CD14-positive monocyte (primary cell): ENCODE results near the gene FAT1. TPM values are rescaled to one million over a fixed set of nuclear protein-coding genes. Genes with fewer than 3 reads are reported as not detected.

Source experiments
- DNase-seq, 3 donors: peaks; one replicate each; pipeline ENCODE4 v3.0.0-alpha.2; 2011 to 2022
- H2AFZ ChIP-seq: 2 replicates; pipeline ENCODE4 v1.6.0; 2012; ENCODE audit warnings: mild to moderate bottlenecking, low read depth, low read length, inconsistent platforms; ENCODE audit not compliant: insufficient read depth, poor library complexity, severe bottlenecking
- H3K27ac ChIP-seq, 2 donors: 1 replicate in 1 of 2; 2 replicates in 1 of 2; pipeline ENCODE4 v1.5.1; 2012 to 2013; ENCODE audit warnings: low read length in 2 of 2, control low read depth in 1 of 2, inconsistent platforms in 1 of 2, low read depth in 1 of 2, mild to moderate bottlenecking in 1 of 2
- H3K27me3 ChIP-seq, 2 donors: one replicate each; pipeline versions ENCODE4 v1.6.0 to v1.6.1; 2011 to 2013; ENCODE audit warnings: low read length in 2 of 2; ENCODE audit not compliant: control insufficient read depth in 2 of 2, insufficient read depth in 2 of 2
- H3K36me3 ChIP-seq, 2 donors: replicated peaks in 1 of 2; 1 replicate in 1 of 2; 2 replicates in 1 of 2; pipeline versions ENCODE4 v1.5.1 to v1.6.1; 2012 to 2013; ENCODE audit warnings: low read length in 2 of 2, control low read depth in 1 of 2, inconsistent platforms in 1 of 2, mild to moderate bottlenecking in 1 of 2; ENCODE audit not compliant: insufficient read depth in 2 of 2, control insufficient read depth in 1 of 2
- H3K4me1 ChIP-seq, 2 donors: 1 replicate in 1 of 2; 2 replicates in 1 of 2; pipeline versions ENCODE4 v1.5.1 to v1.6.1; 2012 to 2013; ENCODE audit warnings: low read length in 2 of 2, control low read depth in 1 of 2, inconsistent platforms in 1 of 2, mild to moderate bottlenecking in 1 of 2, moderate library complexity in 1 of 2; ENCODE audit not compliant: insufficient read depth in 2 of 2, control insufficient read depth in 1 of 2
- H3K4me2 ChIP-seq: replicated peaks from 2 replicates; pipeline ENCODE3; 2012; ENCODE audit warnings: low read length, moderate library complexity, mild to moderate bottlenecking; ENCODE audit not compliant: poor library complexity, severe bottlenecking; ENCODE audit errors: extremely low read depth
- H3K4me3 ChIP-seq, 3 experiments: fragments of 200-600 bp in 1 of 3; sonication (generic) in 1 of 3; replicated peaks in 1 of 3; 1 replicate in 2 of 3; 2 replicates in 1 of 3; pipeline ENCODE4 v1.5.1; 2011 to 2013; ENCODE audit warnings: low read length in 3 of 3, mild to moderate bottlenecking in 3 of 3, control low read depth in 2 of 3, low read depth in 2 of 3, inconsistent platforms in 1 of 3, moderate library complexity in 1 of 3
- H3K79me2 ChIP-seq: 2 replicates; pipeline ENCODE4 v1.6.0; 2012; ENCODE audit warnings: mild to moderate bottlenecking, control low read depth, inconsistent platforms, low read length, moderate library complexity; ENCODE audit not compliant: insufficient read depth
- H3K9ac ChIP-seq: 2 replicates; pipeline ENCODE4 v1.6.0; 2017; ENCODE audit warnings: low read length, mild to moderate bottlenecking; ENCODE audit not compliant: insufficient read depth, poor library complexity, severe bottlenecking
- H3K9me3 ChIP-seq, 2 donors: replicated peaks in 1 of 2; 1 replicate in 1 of 2; 2 replicates in 1 of 2; pipeline versions ENCODE4 v1.5.1 to v1.6.1; 2012 to 2013; ENCODE audit warnings: low read length in 2 of 2, control low read depth in 1 of 2; ENCODE audit not compliant: control insufficient read depth in 1 of 2, insufficient read depth in 1 of 2
- H4K20me1 ChIP-seq: 2 replicates; pipeline ENCODE4 v1.6.0; 2012; ENCODE audit warnings: mild to moderate bottlenecking, low read length, control low read depth, moderate library complexity; ENCODE audit not compliant: insufficient read depth
- H3K27ac Mint-ChIP-seq, 7 donors: one replicate each; pipeline ENCODE4 v1.8.0; 2020; ENCODE audit warnings: mild to moderate bottlenecking in 7 of 7, mixed read lengths in 7 of 7, moderate library complexity in 6 of 7, inconsistent platforms in 2 of 7
- H3K27me3 Mint-ChIP-seq, 3 donors: one replicate each; pipeline ENCODE4 v1.8.0; 2021 to 2022; ENCODE audit warnings: low read depth in 3 of 3, mild to moderate bottlenecking in 3 of 3, mixed read lengths in 3 of 3, moderate library complexity in 3 of 3, inconsistent platforms in 1 of 3
- H3K36me3 Mint-ChIP-seq, 2 donors: one replicate each; pipeline ENCODE4 v1.8.0; 2020; ENCODE audit warnings: mixed read lengths in 2 of 2, inconsistent platforms in 1 of 2, mild to moderate bottlenecking in 1 of 2
- H3K4me1 Mint-ChIP-seq: one replicate; pipeline ENCODE4 v1.8.0; 2020; ENCODE audit warnings: mild to moderate bottlenecking, mixed read lengths
- H3K4me3 Mint-ChIP-seq, 2 donors: one replicate each; pipeline ENCODE4 v1.8.0; 2020; ENCODE audit warnings: mild to moderate bottlenecking in 2 of 2, mixed read lengths in 2 of 2, moderate library complexity in 1 of 2
- H3K9me3 Mint-ChIP-seq, 7 donors: one replicate each; pipeline ENCODE4 v1.8.0; 2020 to 2022; ENCODE audit warnings: mixed read lengths in 7 of 7, mild to moderate bottlenecking in 6 of 7, moderate library complexity in 6 of 7, inconsistent platforms in 2 of 7
- WGBS: methylation state at CpG from one replicate; pipeline ENCODE4 v1.1.5; 2013; ENCODE audit warnings: missing lambda C conversion rate; ENCODE audit not compliant: insufficient coverage; 5-methylcytosine and 5-hydroxymethylcytosine counted together
- intact Hi-C, 2 donors: fragments of 100-400 bp; cut with micrococcal nuclease; formaldehyde crosslinking; loops; one replicate each; pipeline versions ENCODE4 v1.15.0 to v1.15.1; 2023
- polyA plus RNA-seq, 3 donors: library from polyadenylated mRNA; depleted of rRNA in 1 of 3; unstranded in 2 of 3; stranded (reverse) in 1 of 3; fragments of 300-500 nt in 2 of 3; fragments of >200 nt in 1 of 3; fragmentation: Illumina TruSeq in 2 of 3; gene quantifications; 1 replicate in 2 of 3; 2 replicates in 1 of 3; pipeline ENCODE4 v1.2.3, GENCODE V29; 2012 to 2021
- TF ChIP-seq, protein P1 (sequence below): fragments of 200-600 bp; IDR thresholded peaks from one replicate; pipeline ENCODE4 v1.8.0; 2022; ENCODE audit warnings: antibody characterized with exemption, mild to moderate bottlenecking

FAT1 gene
- polyA plus RNA-seq, 3 donors, result not detected

DNA sequence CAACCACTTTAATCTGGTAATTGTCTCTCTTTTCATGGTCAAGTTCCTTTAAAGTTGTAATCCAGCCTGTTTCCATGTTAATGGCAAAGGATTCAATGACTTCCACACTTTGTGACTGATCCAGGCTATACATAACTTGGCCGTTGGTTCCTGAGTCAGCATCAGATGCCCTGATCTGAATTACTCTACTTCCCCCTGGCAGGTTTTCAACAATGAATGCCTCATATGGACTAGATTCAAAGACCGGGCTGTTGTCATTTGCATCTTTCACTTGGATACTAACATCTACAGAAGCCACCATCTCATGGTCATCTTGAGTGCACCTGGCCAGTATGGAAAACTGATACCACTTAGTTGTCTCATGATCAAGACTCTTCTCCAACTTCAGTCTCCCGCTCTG, 105.7 kb downstream of the FAT1 start:
- TF ChIP-seq, protein P1, sequence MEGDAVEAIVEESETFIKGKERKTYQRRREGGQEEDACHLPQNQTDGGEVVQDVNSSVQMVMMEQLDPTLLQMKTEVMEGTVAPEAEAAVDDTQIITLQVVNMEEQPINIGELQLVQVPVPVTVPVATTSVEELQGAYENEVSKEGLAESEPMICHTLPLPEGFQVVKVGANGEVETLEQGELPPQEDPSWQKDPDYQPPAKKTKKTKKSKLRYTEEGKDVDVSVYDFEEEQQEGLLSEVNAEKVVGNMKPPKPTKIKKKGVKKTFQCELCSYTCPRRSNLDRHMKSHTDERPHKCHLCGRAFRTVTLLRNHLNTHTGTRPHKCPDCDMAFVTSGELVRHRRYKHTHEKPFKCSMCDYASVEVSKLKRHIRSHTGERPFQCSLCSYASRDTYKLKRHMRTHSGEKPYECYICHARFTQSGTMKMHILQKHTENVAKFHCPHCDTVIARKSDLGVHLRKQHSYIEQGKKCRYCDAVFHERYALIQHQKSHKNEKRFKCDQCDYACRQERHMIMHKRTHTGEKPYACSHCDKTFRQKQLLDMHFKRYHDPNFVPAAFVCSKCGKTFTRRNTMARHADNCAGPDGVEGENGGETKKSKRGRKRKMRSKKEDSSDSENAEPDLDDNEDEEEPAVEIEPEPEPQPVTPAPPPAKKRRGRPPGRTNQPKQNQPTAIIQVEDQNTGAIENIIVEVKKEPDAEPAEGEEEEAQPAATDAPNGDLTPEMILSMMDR, result no peak
- no peaks in the 10 kb centered on the region for H3K27me3 Mint-ChIP-seq
- Histone ChIP-seq H3K4me1 (no peaks in the 10 kb centered on the region), H3K9me3 (peaks cover 0 to 13% of the 10 kb centered on the region in 2 donors), H3K9ac (no peak overlapping the region), H3K4me3 (no peak overlapping the region), H3K79me2 (no peaks in the 10 kb centered on the region), H3K27ac (no peak overlapping the region), H3K27me3 (no peaks in the 10 kb centered on the region), H3K4me2 (no peak overlapping the region), H3K36me3 (no peaks in the 10 kb centered on the region), H2AFZ (no peak overlapping the region), H4K20me1 (no peaks in the 10 kb centered on the region)
- no peak overlapping the region for H3K27ac Mint-ChIP-seq
- 92% methylated on average over 3 of the region's 3 CpGs for WGBS
- intact Hi-C loops, result no loop called here
- peaks cover 0 to 18% (median 4%) of the 10 kb centered on the region in 7 donors for H3K9me3 Mint-ChIP-seq
- H3K4me3 Mint-ChIP-seq, result no peak overlapping the region
- H3K36me3 Mint-ChIP-seq, result no peaks in the 10 kb centered on the region
- no peak for DNase-seq
- no peaks in the 10 kb centered on the region for H3K4me1 Mint-ChIP-seq

DNA sequence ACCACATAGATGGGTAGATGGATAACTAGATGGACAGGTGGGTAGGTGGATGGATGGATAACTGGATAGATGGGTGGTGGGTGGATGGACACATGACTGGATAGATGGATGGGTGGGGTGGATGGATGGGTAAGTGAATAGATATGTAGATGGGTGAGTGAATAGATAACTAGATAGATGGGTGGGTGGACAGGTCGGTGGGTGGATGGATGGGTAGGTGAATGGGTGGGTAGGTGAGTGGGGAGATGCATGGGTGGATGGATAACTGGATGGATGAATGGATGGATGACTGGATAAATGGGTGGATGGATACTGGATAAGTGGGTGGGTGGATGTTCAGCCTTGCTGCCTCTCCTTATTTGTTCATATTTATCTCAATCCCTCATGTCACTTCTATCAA, 116.2 kb downstream of the FAT1 start:
- H3K79me2 ChIP-seq, result no peaks in the 10 kb centered on the region
- no peaks in the 10 kb centered on the region for H4K20me1 ChIP-seq
- intact Hi-C loops, result no loop called here
- H2AFZ ChIP-seq, result no peak overlapping the region
- H3K27me3 Mint-ChIP-seq, result peaks cover 0 to 3% (median 0%) of the 10 kb centered on the region in 3 donors
- H3K36me3 ChIP-seq, result no peaks in the 10 kb centered on the region
- 67% methylated on average over 1 of the region's 1 CpG for WGBS
- H3K4me3 ChIP-seq, result no peak overlapping the region
- H3K27ac Mint-ChIP-seq, result no peak overlapping the region
- H3K27ac ChIP-seq, result no peak overlapping the region
- no peak overlapping the region for H3K4me2 ChIP-seq
- no peaks in the 10 kb centered on the region for H3K4me1 Mint-ChIP-seq
- no peak for DNase-seq
- H3K9me3 Mint-ChIP-seq, result peaks cover 0 to 12% (median 4%) of the 10 kb centered on the region in 7 donors
- H3K27me3 ChIP-seq, result no peaks in the 10 kb centered on the region
- H3K4me1 ChIP-seq, result no peaks in the 10 kb centered on the region
- peaks cover 0 to 2% of the 10 kb centered on the region in 2 donors for H3K9me3 ChIP-seq
- H3K36me3 Mint-ChIP-seq, result no peaks in the 10 kb centered on the region
- H3K4me3 Mint-ChIP-seq, result no peak overlapping the region
- H3K9ac ChIP-seq, result no peak overlapping the region
- TF ChIP-seq, protein P1, result no peak
